Stomach smooth muscle (tissue), 2 donors: ENCODE results near the gene NUDT19.
"Not testable (repeated sequence)": the region's sequence is repeated elsewhere in the genome, so short reads cannot be mapped to it uniquely, and the experiment has no call there.

Experiments used
- H3K27ac ChIP-seq: one replicate; pipeline ENCODE4 v1.7.0; 2013; ENCODE audit warnings: mild to moderate bottlenecking, low read length, inconsistent platforms
- H3K27me3 ChIP-seq, 2 donors: one replicate each; pipeline ENCODE4 v1.7.0; 2013; ENCODE audit warnings: low read length in 2 of 2; ENCODE audit not compliant: insufficient read depth in 2 of 2, control insufficient read depth in 1 of 2
- H3K36me3 ChIP-seq, 2 donors: one replicate each; pipeline ENCODE4 v1.7.0; 2013; ENCODE audit warnings: low read length in 2 of 2; ENCODE audit not compliant: control insufficient read depth in 2 of 2, insufficient read depth in 2 of 2
- H3K4me1 ChIP-seq: one replicate; pipeline ENCODE4 v1.7.0; 2013; ENCODE audit warnings: low read length; ENCODE audit not compliant: control insufficient read depth, insufficient read depth
- H3K4me3 ChIP-seq, 2 donors: one replicate each; pipeline ENCODE4 v1.7.0; 2013; ENCODE audit warnings: low read length in 2 of 2
- H3K9ac ChIP-seq, 2 donors: one replicate each; pipeline ENCODE4 v1.7.0; 2013; ENCODE audit warnings: low read length in 2 of 2, mild to moderate bottlenecking in 1 of 2
- H3K9me3 ChIP-seq, 2 donors: one replicate each; pipeline ENCODE4 v1.7.0; 2013; ENCODE audit warnings: low read length in 2 of 2; ENCODE audit not compliant: control insufficient read depth in 2 of 2
- donor health status: healthy.
- donor health status: Pancreatic carcinoma.

The NUDT19 gene

DNA sequence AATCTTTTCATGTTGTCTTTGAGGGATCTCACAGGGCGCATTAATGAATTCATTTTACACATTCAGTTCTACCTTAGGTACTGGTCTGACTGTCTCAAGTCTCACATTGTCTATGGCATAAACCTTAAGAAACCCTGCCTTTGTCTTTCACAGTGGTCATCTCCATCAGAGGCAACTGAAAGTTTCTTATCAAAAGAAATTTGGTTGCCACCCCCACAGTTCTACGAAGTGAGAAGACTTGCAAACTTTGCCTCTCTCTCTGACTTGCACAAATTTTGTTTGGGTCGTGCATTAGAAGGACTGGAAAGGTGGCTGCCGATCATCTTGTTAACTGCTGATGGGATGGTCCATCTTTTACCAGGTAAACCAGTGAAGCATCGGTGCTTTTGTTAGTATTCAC is 17.4 kb downstream of the NUDT19 start:
- no peaks in the 10 kb centered on the region for H3K27me3 ChIP-seq
- H3K36me3 ChIP-seq: peaks cover 10 to 14% of the 10 kb centered on the region in 2 donors
- H3K9ac ChIP-seq: no peak overlapping the region
- no peak overlapping the region for H3K4me3 ChIP-seq
- no peaks in the 10 kb centered on the region for H3K4me1 ChIP-seq
- H3K27ac ChIP-seq: no peak overlapping the region
- peaks cover 0 to 4% of the 10 kb centered on the region in 2 donors for H3K9me3 ChIP-seq

DNA sequence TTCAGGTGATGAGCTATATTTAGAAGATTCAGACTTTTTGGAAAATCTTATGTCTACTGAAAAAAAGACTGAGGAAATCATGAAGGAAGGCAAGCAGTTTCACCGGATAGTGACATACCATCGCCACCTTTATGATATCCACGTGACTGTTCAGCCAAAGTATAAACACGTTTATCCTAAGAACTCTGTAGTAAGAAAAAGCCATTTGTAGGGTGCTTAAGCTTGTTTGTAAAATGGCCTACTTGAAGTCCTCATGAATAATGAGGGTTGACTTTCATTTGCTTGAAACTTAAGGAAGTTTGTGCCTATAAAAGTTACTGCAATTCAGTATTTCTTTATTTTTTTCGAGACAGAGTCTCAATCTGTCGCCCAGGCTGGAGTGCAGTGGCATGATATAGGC is 20.1 kb downstream of the NUDT19 start:
- H3K9ac ChIP-seq: no peak overlapping the region
- H3K9me3 ChIP-seq: no peaks in the 10 kb centered on the region
- peaks cover 13 to 14% of the 10 kb centered on the region in 2 donors for H3K36me3 ChIP-seq
- H3K27ac ChIP-seq: no peak overlapping the region
- H3K4me1 ChIP-seq: no peaks in the 10 kb centered on the region
- no peak overlapping the region for H3K4me3 ChIP-seq
- no peaks in the 10 kb centered on the region for H3K27me3 ChIP-seq

DNA sequence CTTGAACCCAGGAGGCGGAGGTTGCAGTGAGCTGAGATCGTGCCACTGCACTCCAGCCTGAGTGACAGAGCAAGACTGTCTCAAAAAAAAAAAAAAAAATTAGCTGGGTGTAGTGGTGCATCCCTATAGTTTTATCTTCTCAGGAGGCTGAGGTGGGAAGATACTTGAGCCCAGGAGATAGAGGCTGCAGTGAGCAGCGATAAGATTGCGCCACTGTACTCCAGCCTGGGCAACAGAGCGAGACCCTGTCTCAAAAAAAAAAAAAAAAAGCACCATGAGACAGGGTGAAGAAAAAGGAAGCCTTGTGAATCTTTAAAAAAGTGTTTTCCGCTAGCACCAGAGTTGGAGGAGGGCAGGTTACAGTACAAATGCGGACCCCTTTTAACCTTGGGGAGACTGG is 24.6 kb downstream of the NUDT19 start:
- H3K27me3 ChIP-seq, H3K27ac ChIP-seq, H3K9ac ChIP-seq, H3K4me1 ChIP-seq, H3K9me3 ChIP-seq, H3K4me3 ChIP-seq: not testable (repeated sequence)
- H3K36me3 ChIP-seq: peaks cover 7 to 13% of the 10 kb centered on the region in 2 donors

DNA sequence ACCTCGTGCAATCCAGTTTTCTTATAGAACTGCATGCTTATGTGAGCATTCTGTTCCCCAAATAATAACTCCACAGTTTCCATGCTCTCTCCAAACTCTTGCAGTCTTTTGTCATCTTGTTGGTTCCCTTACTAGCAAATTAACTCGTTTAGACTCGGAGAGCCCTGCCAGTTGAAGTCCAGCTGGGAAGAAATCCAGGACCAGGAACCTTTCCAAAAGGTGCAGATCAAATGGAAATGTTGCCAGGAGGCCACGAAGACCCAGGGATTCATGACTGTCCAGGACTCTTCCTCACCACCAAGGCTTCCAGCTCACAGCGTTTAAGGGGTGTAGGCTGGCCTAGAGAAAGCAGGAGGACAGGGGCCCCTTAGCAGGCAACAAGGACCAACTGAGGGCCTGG is 25.9 kb downstream of the NUDT19 start:
- Histone ChIP-seq H3K36me3 (peaks cover 3 to 10% of the 10 kb centered on the region in 2 donors), H3K27ac (no peak overlapping the region)

DNA sequence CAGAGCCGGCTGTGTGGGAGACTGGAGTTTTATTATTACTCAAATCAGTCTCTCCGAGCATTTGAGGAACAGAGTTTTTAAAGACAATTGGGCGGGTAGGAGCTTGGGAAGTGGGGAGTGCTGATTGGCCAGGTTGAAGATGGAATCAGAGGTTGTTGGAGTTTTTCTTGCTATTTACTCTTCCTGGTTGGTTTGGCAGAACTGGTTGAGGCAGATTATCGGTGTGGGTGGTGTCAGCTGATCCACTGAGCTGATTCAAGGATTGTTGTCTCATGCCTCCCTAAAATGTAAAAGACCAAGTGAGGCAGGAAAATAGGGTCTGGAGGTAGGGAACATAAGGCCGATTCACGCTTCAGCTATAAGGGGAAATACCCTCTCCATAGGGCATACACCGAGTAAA is 26.7 kb downstream of the NUDT19 start:
- Histone ChIP-seq H3K36me3 (peaks cover 3 to 7% of the 10 kb centered on the region in 2 donors), H3K27me3 (no peaks in the 10 kb centered on the region), H3K9ac (no peak overlapping the region), H3K4me1 (no peaks in the 10 kb centered on the region), H3K4me3 (no peak overlapping the region), H3K27ac (no peak overlapping the region), H3K9me3 (no peaks in the 10 kb centered on the region)

More for the DNA sequence above, 25.9 kb downstream of the NUDT19 start:
- no peaks in the 10 kb centered on the region for H3K4me1 ChIP-seq
- no peak overlapping the region for H3K4me3 ChIP-seq
- no peak overlapping the region for H3K9ac ChIP-seq
- H3K27me3 ChIP-seq: no peaks in the 10 kb centered on the region
- no peaks in the 10 kb centered on the region for H3K9me3 ChIP-seq

DNA sequence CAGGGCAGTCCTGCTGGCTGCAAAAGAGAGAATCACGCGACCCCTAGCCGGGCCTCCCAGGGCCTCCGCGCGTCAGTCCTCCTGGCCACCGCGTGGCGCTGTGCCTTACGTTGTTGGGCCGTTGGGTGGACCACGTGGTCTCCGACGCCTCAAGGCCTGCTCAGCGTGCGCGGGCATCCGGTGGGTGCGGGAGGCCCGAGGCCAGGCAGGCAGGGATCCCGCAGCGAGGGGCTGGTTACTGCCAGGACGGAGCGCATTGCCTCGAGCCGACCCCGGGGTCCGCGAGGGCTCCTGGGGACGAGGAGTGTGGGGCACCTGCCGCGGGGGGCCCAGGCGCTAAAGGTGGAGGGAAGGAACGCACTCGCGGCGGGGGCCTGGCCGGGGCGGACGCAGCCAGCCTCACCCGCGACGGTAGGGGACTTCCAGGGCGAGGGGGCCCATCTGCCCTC is 28.0 kb downstream of the NUDT19 start, which contains the start of gene TDRD12:
TDRD12 (plus strand) TSS at position 157 of the 449 bp plus-strand sequence. CDS start 306 bp downstream, outside the sequence.
- H3K4me1 ChIP-seq: no peaks in the 10 kb centered on the region
- no peaks in the 10 kb centered on the region for H3K9me3 ChIP-seq
- H3K9ac ChIP-seq: no peak within 1 kb of the TSS
- no peak within 1 kb of the TSS for H3K4me3 ChIP-seq
- H3K36me3 ChIP-seq: peaks cover 3% of the 10 kb centered on the region in 2 donors
- H3K27ac ChIP-seq: no peak within 1 kb of the TSS
- no peaks in the 10 kb centered on the region for H3K27me3 ChIP-seq

DNA sequence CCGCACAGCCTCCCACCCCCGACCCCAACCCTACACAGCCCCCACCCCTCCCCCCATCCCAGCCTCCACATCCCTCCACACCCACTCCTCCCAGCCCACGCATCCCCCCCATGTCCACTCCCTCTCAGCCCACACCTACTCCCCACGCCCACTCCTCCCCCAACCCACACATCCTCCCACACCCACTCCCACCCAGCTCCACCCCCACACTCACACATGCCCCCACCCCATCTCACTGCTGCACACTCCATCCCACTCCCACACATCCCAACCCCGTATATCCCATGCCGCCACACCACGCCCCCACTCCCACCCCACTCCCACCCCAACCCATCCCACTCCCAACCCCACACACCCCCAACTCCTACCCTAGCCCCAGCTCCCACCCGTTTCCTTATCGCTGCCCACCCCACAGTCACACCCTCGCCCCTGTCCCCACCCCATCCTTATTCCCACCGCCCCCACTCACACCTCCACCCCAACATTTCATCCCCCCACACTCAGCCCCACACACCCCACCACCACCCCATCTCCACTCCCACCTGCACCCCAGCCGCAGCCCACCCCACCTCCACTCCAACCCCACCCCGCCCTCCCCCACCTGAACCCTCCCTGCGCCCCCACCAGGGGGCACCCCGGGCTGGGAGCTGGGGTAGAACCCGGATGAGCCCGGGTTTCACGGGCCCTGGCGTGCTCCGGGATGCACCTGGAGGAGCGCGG is 28.8 kb downstream of the NUDT19 start:
- Histone ChIP-seq H3K9me3 (no peaks in the 10 kb centered on the region), H3K27me3 (no peaks in the 10 kb centered on the region)

DNA sequence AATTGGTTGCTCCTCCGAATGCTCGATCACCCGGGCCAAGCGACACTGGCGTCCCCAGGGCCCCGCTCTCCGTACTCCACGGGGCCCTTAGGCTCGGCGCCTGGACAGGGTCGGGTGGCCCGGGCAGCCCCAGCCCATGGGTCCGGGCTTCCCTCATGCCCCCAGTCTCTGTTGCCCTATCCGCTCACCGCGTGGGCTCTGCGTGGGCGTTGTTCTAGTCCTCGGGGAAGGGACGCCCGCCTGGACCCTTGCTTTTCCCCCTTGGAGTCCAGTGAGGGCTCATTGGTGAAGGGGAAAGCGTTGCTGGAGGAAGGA is 29.3 kb downstream of the NUDT19 start:
- no peaks in the 10 kb centered on the region for H3K9me3 ChIP-seq

More for the DNA sequence above, 28.8 kb downstream of the NUDT19 start:
- no peak overlapping the region for H3K27ac ChIP-seq
- no peak overlapping the region for H3K9ac ChIP-seq
- H3K4me3 ChIP-seq: no peak overlapping the region
- H3K36me3 ChIP-seq: no peaks in the 10 kb centered on the region
- no peaks in the 10 kb centered on the region for H3K4me1 ChIP-seq

DNA sequence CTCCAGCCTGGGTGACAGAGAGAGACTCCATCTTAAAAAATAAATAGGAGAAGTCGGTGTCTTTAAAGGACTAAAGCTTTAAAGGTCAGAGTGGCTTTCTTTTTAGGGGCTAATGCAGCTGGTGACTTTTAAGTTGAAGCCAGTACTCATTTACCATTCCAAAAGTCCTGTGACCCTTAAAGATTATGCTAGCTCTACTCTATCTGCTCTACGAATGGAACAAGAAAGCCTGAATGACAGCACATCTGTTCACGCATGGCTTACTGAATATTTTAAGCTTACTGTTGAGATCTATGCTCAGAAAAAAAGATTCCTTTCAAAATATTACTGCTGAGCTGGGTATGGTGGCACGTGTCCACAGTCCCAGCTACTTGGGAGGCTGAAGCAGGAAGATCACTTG is 44.3 kb downstream of the NUDT19 start:
- Histone ChIP-seq H3K36me3 (no peaks in the 10 kb centered on the region), H3K4me3 (no peak overlapping the region), H3K9ac (no peak overlapping the region), H3K27me3 (peaks cover 0 to 2% of the 10 kb centered on the region in 2 donors), H3K4me1 (no peaks in the 10 kb centered on the region), H3K9me3 (no peaks in the 10 kb centered on the region), H3K27ac (no peak overlapping the region)

More for the DNA sequence above, 29.3 kb downstream of the NUDT19 start:
- Histone ChIP-seq H3K36me3 (no peaks in the 10 kb centered on the region), H3K9ac (no peak overlapping the region), H3K27ac (no peak overlapping the region), H3K4me3 (no peak overlapping the region), H3K27me3 (no peaks in the 10 kb centered on the region), H3K4me1 (no peaks in the 10 kb centered on the region)

DNA sequence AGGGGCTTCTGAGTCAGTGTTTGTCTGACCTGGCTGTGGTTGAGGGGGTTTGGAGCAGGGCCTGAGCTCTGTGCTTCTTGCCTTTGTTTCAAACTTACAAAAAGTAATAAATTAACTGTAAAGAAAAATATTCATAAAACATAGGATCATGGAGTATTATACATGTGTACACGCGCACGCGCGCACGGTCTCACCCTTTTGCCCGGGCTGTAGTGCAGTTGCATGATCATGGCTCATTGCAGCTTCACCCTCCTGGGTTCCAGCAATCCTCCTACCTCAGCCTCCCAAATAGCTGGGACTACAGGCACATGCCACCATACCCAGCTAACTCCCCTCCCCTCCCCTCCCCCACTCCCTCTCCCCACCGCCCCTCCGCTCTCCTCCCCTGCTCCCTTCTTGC is 51.4 kb downstream of the NUDT19 start:
- Histone ChIP-seq H3K27me3 (peaks cover 0 to 3% of the 10 kb centered on the region in 2 donors), H3K36me3 (no peaks in the 10 kb centered on the region), H3K4me1 (no peaks in the 10 kb centered on the region), H3K4me3 (no peak overlapping the region), H3K9me3 (no peaks in the 10 kb centered on the region), H3K27ac (no peak overlapping the region), H3K9ac (no peak overlapping the region)

DNA sequence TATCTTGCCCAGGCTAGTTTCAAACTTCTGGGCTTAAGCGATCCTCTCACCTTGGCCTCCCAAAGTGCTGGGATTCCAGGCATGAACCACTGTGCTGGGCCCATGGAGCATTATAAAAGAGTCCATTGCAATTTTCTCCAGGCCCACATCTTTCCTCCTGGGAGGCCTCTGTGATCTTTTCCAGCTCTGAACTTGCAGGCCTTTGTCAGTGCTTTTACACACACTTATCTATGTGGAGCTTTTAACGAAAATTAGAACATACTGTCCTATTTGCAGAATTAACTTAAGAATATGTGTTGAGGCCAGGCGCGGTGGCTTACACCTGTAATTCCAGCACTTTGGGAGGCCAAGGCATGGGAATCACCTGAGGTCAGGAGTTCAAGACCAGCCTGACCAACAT is 51.8 kb downstream of the NUDT19 start:
- Histone ChIP-seq H3K9me3 (no peaks in the 10 kb centered on the region), H3K27me3 (peaks cover 0 to 5% of the 10 kb centered on the region in 2 donors), H3K9ac (no peak overlapping the region), H3K4me3 (no peak overlapping the region), H3K4me1 (no peaks in the 10 kb centered on the region), H3K27ac (no peak overlapping the region), H3K36me3 (no peaks in the 10 kb centered on the region)
